Smooth muscle cell (in vitro differentiated cells): ENCODE measurements around the gene RBM26. TPM values are rescaled to one million over a fixed set of nuclear protein-coding genes. Genes with fewer than 3 reads are reported as not detected.

Experiments used
- DNase-seq: peaks from one replicate; lab custom pipeline; 2025; ENCODE audit not compliant: unreplicated experiment; lab: John Stamatoyannopoulos, UW
- H2AFZ ChIP-seq: fragments of 200-600 bp; sonication (generic); 2 replicates; pipeline ENCODE4 v1.6.0; 2016; ENCODE audit warnings: antibody characterized with exemption, low read depth, mild to moderate bottlenecking
- H3F3A ChIP-seq: fragments of 200-600 bp; sonication (generic); 2 replicates; pipeline ENCODE4 v1.6.0; 2017; ENCODE audit warnings: antibody characterized with exemption, low read depth
- H3K27ac ChIP-seq: fragments of 200-600 bp; sonication (generic); 2 replicates; pipeline ENCODE4 v1.5.1; 2016; ENCODE audit warnings: low read depth, mild to moderate bottlenecking
- H3K27me3 ChIP-seq: fragments of 200-600 bp; sonication (generic); 2 replicates; pipeline ENCODE4 v1.6.1; 2016; ENCODE audit warnings: low read depth, mild to moderate bottlenecking
- H3K36me3 ChIP-seq: fragments of 200-600 bp; sonication (generic); 2 replicates; pipeline ENCODE4 v1.5.1; 2016; ENCODE audit warnings: low read depth
- H3K4me1 ChIP-seq: fragments of 200-600 bp; sonication (generic); 2 replicates; pipeline ENCODE4 v1.5.1; 2016; ENCODE audit warnings: low read depth
- H3K4me2 ChIP-seq: fragments of 200-600 bp; sonication (generic); 2 replicates; pipeline ENCODE4 v1.6.0; 2016; ENCODE audit warnings: mild to moderate bottlenecking
- H3K4me3 ChIP-seq: fragments of 200-600 bp; sonication (generic); 2 replicates; pipeline ENCODE4 v1.5.1; 2016; ENCODE audit warnings: mild to moderate bottlenecking
- H3K79me2 ChIP-seq: fragments of 200-600 bp; sonication (generic); 2 replicates; pipeline ENCODE4 v1.6.0; 2016; ENCODE audit warnings: low read depth, mild to moderate bottlenecking
- H3K9ac ChIP-seq: fragments of 200-600 bp; sonication (generic); 2 replicates; pipeline ENCODE4 v1.6.0; 2016; ENCODE audit warnings: low read depth
- H3K9me3 ChIP-seq: fragments of 200-600 bp; sonication (generic); replicated peaks from 2 replicates; pipeline ENCODE4 v1.5.1; 2016; ENCODE audit warnings: low read depth
- H4K20me1 ChIP-seq: fragments of 200-600 bp; sonication (generic); 2 replicates; pipeline ENCODE4 v1.6.0; 2016; ENCODE audit warnings: low read depth
- WGBS: methylation state at CpG from one replicate; pipeline ENCODE4 v1.1.7; 2016; ENCODE audit warnings: low lambda C conversion rate; 5-methylcytosine and 5-hydroxymethylcytosine counted together
- polyA plus RNA-seq: library from polyadenylated mRNA; unstranded; fragments of >200 nt; fragmentation: Nextera tagmentation; extraction: Ambion mirVana; gene quantifications from 2 replicates; pipeline ENCODE4 v1.2.1, GENCODE V29; 2016
- total RNA-seq: library from RNA; depleted of rRNA; stranded (reverse); fragments of >200 nt; gene quantifications from 2 replicates; pipeline ENCODE4 v1.2.3, GENCODE V29; 2014
- TF ChIP-seq, protein P1 (sequence below): fragments of 200-600 bp; sonication (generic); IDR thresholded peaks from 2 replicates; pipeline ENCODE4 v1.5.1; 2017; ENCODE audit warnings: borderline replicate concordance, mild to moderate bottlenecking, antibody characterized with exemption; ENCODE audit not compliant: insufficient read depth, poor library complexity, severe bottlenecking

Gene RBM26
- total and polyA plus RNA-seq, 2 experiments from 2014 or later, result 11.8 to 49.4 TPM

DNA sequence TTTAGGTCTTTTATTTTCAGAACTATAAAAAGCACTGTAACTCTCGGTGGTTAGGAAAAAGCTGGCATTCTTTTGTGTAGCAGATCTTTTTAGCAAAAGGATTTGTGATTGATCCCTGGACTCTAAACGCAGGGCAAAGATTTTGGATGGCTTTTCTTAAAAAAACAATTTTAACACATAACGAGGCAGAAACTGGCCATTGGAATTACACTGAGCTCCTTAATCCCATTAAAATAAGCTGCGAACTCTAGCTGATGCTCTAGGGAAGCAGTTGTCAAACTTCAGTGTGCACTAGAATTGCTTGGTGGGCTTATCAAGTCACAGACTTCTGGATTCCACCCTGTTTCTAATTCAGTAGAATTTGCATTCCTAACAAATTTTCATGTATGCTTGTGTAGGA lies 41.1 kb upstream of the RBM26 start:
- peaks cover 4% of the 10 kb centered on the region for H3F3A ChIP-seq
- no peaks in the 10 kb centered on the region for H3K36me3 ChIP-seq
- H3K4me2 ChIP-seq, result no peak overlapping the region
- TF ChIP-seq, protein P1, sequence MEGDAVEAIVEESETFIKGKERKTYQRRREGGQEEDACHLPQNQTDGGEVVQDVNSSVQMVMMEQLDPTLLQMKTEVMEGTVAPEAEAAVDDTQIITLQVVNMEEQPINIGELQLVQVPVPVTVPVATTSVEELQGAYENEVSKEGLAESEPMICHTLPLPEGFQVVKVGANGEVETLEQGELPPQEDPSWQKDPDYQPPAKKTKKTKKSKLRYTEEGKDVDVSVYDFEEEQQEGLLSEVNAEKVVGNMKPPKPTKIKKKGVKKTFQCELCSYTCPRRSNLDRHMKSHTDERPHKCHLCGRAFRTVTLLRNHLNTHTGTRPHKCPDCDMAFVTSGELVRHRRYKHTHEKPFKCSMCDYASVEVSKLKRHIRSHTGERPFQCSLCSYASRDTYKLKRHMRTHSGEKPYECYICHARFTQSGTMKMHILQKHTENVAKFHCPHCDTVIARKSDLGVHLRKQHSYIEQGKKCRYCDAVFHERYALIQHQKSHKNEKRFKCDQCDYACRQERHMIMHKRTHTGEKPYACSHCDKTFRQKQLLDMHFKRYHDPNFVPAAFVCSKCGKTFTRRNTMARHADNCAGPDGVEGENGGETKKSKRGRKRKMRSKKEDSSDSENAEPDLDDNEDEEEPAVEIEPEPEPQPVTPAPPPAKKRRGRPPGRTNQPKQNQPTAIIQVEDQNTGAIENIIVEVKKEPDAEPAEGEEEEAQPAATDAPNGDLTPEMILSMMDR, result no peak
- H3K27me3 ChIP-seq, result no peaks in the 10 kb centered on the region
- no peaks in the 10 kb centered on the region for H3K79me2 ChIP-seq
- H2AFZ ChIP-seq, result no peak overlapping the region
- no peak for DNase-seq
- 34% methylated on average over 4 of the region's 4 CpGs for WGBS
- H3K27ac ChIP-seq, result no peak overlapping the region
- no peak overlapping the region for H3K4me3 ChIP-seq
- no peaks in the 10 kb centered on the region for H4K20me1 ChIP-seq
- H3K4me1 ChIP-seq, result peaks cover 21% of the 10 kb centered on the region
- H3K9me3 ChIP-seq, result no peaks in the 10 kb centered on the region
- H3K9ac ChIP-seq, result no peak overlapping the region

DNA sequence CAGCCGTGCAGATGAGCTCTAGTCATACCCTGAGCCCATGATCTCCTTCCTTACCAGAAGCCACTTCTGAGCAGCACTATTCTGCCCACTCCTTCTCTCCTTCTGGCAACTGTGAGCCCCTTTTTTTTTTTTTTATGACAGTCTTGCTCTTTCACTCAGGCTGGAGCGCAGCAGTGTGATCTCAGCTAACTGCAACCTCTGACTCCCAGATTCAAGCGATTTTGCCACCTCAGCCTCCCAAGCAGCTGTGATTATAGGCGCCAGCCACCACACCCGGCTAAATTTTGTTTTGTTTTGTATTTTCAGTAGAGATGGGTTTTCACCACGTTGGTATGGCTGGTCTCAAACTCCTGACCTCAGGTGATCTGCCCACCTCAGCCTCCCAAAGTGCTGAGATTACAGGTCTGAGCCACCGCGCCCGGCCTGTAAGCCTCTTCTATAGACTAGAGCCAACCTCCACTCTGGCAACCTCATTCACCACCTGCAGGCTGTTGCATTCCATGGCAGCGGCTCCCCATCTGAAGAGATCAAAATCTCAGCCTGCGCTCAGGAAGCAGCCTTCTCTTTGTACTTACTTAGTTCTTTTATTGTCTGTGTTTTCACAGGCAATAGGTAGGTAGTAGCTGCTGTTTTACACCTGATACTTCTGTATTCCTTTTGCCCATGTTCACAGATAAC lies 40.1 kb upstream of the RBM26 start:
- no peaks in the 10 kb centered on the region for H3K27me3 ChIP-seq
- no peaks in the 10 kb centered on the region for H3K9me3 ChIP-seq
- H4K20me1 ChIP-seq, result no peaks in the 10 kb centered on the region
- no peak overlapping the region for H3K9ac ChIP-seq
- TF ChIP-seq, protein P1, result no peak
- no peak overlapping the region for H3K4me3 ChIP-seq
- H3K4me2 ChIP-seq, result no peak overlapping the region
- H2AFZ ChIP-seq, result no peak overlapping the region
- DNase-seq, result no peak
- H3K27ac ChIP-seq, result no peak overlapping the region
- H3K79me2 ChIP-seq, result no peaks in the 10 kb centered on the region
- no peaks in the 10 kb centered on the region for H3F3A ChIP-seq
- H3K36me3 ChIP-seq, result no peaks in the 10 kb centered on the region
- H3K4me1 ChIP-seq, result peaks cover 16% of the 10 kb centered on the region
- WGBS, result 81% methylated on average over 11 of the region's 11 CpGs

DNA sequence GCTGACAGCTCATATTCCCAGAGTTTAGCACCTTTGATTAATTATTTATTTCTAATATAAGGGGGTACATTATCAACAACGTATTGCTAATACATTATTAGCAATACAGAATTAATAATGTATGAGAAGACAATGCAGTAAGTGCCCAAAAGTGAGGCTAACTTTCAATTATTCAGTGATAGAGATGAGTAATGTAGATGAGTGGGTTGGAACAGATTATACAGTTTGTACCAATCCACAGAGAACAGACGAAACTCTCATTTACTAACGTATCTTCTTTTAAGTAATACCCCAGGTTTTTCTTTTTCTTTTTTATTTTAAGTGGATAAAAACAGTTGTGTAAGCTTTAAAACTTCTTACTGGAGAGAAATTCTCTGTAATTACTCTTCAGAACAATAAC lies 36.7 kb upstream of the RBM26 start:
- Histone ChIP-seq H2AFZ (no peak overlapping the region), H3K9ac (no peak overlapping the region), H4K20me1 (no peaks in the 10 kb centered on the region), H3K79me2 (no peaks in the 10 kb centered on the region), H3K4me1 (peaks cover 16% of the 10 kb centered on the region), H3F3A (no peaks in the 10 kb centered on the region), H3K4me3 (no peak overlapping the region), H3K9me3 (no peaks in the 10 kb centered on the region), H3K4me2 (no peak overlapping the region), H3K27ac (no peak overlapping the region), H3K36me3 (no peaks in the 10 kb centered on the region), H3K27me3 (no peaks in the 10 kb centered on the region)
- no peak for DNase-seq
- TF ChIP-seq, protein P1, result no peak
- WGBS, result 59% methylated on average over 3 of the region's 3 CpGs

DNA sequence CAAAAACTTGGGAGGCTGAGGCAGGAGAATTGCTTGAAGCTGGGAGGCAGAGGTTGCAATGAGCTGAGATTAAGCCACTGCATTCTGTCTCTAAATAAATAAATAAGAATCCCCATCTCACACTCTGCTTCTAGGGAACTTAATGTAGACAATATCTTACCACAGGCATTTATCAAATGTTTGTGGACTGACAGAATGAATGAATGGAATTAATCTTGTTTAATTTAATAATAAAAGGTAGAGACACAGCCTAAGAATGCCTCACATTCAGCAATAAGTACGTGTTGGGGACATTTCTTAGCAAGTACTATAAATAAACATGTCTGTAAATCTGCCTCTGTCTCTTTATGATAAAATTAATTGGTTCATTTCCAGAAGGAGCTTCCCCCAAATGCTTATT lies 36.2 kb upstream of the RBM26 start:
- WGBS, result 78% methylated on average over 1 of the region's 1 CpG
- H3K4me2 ChIP-seq, result no peak overlapping the region

More for the DNA sequence above, 36.2 kb upstream of the RBM26 start:
- TF ChIP-seq, protein P1, result no peak
- no peaks in the 10 kb centered on the region for H3K79me2 ChIP-seq
- H3K9me3 ChIP-seq, result no peaks in the 10 kb centered on the region
- H3K36me3 ChIP-seq, result no peaks in the 10 kb centered on the region
- H4K20me1 ChIP-seq, result no peaks in the 10 kb centered on the region
- no peaks in the 10 kb centered on the region for H3F3A ChIP-seq
- H3K27ac ChIP-seq, result no peak overlapping the region
- H2AFZ ChIP-seq, result no peak overlapping the region
- peaks cover 11% of the 10 kb centered on the region for H3K4me1 ChIP-seq
- H3K27me3 ChIP-seq, result no peaks in the 10 kb centered on the region
- H3K9ac ChIP-seq, result no peak overlapping the region
- H3K4me3 ChIP-seq, result no peak overlapping the region
- no peak for DNase-seq
